ENCODE measurements around the gene SEL1L2. TPM values are rescaled to one million over a fixed set of nuclear protein-coding genes. Genes with fewer than 3 reads are reported as not detected.

Gene SEL1L2
- total RNA-seq, 4 donors from 2014 or later = not detected

- Histone ChIP-seq H3K4me1 (no peaks in the 10 kb centered on the region), H3K27ac (no peak overlapping the region), H3K27me3 (no peaks in the 10 kb centered on the region), H3K9me3 (no peaks in the 10 kb centered on the region), H3K36me3 (peaks cover 0 to 62% (median 0%) of the 10 kb centered on the region in 3 donors), H3K4me3 (no peak overlapping the region)
- DNase-seq = no peak
- TF ChIP-seq CTCF (IDR thresholded peaks at IDR 0.05) = no peak
- TF ChIP-seq POLR2A (IDR thresholded peaks at IDR 0.05) = no peak
Observed at GRCh38 chr20:13816757-13817156, 173.7 kb downstream of the SEL1L2 start.

GRCh38 chr20:13814672-13815071 is 175.7 kb downstream of the SEL1L2 start:
- no peak overlapping the region for H3K4me3 ChIP-seq
- H3K27me3 ChIP-seq = no peaks in the 10 kb centered on the region
- no peak overlapping the region for H3K27ac ChIP-seq
- H3K4me1 ChIP-seq = no peaks in the 10 kb centered on the region
- H3K36me3 ChIP-seq = peaks cover 0 to 83% (median 1%) of the 10 kb centered on the region in 3 donors
- no peak for DNase-seq
- TF ChIP-seq CTCF (IDR thresholded peaks at IDR 0.05) (no peak), POLR2A (IDR thresholded peaks at IDR 0.05) (no peak)
- no peaks in the 10 kb centered on the region for H3K9me3 ChIP-seq

GRCh38 chr20:13813910-13814309 is 176.5 kb downstream of the SEL1L2 start:
- no peaks in the 10 kb centered on the region for H3K27me3 ChIP-seq
- TF ChIP-seq POLR2A (IDR thresholded peaks at IDR 0.05) = no peak
- no peak for TF ChIP-seq CTCF (IDR thresholded peaks at IDR 0.05)
- H3K36me3 ChIP-seq = peaks cover 0 to 91% (median 4%) of the 10 kb centered on the region in 3 donors
- H3K4me3 ChIP-seq = no peak overlapping the region
- H3K9me3 ChIP-seq = no peaks in the 10 kb centered on the region
- no peaks in the 10 kb centered on the region for H3K4me1 ChIP-seq
- no peak for DNase-seq
- H3K27ac ChIP-seq = no peak overlapping the region

GRCh38 chr20:13810446-13810845 is 180.0 kb downstream of the SEL1L2 start:
- H3K36me3 ChIP-seq = peaks cover 0 to 98% (median 4%) of the 10 kb centered on the region in 3 donors

GRCh38 chr20:13809855-13810254 is 180.6 kb downstream of the SEL1L2 start:
- no peaks in the 10 kb centered on the region for H3K4me1 ChIP-seq
- no peak for DNase-seq
- H3K4me3 ChIP-seq = no peak overlapping the region
- H3K9me3 ChIP-seq = no peaks in the 10 kb centered on the region
- TF ChIP-seq POLR2A (IDR thresholded peaks at IDR 0.05) (no peak), CTCF (IDR thresholded peaks at IDR 0.05) (no peak)
- H3K27me3 ChIP-seq = no peaks in the 10 kb centered on the region
- H3K27ac ChIP-seq = no peak overlapping the region
- H3K36me3 ChIP-seq = peaks cover 0 to 97% (median 4%) of the 10 kb centered on the region in 3 donors

More at GRCh38 chr20:13810446-13810845, 180.0 kb downstream of the SEL1L2 start:
- DNase-seq = no peak
- Histone ChIP-seq H3K27me3 (no peaks in the 10 kb centered on the region), H3K27ac (no peak overlapping the region), H3K4me3 (no peak overlapping the region), H3K4me1 (no peaks in the 10 kb centered on the region), H3K9me3 (no peaks in the 10 kb centered on the region)
- TF ChIP-seq CTCF (IDR thresholded peaks at IDR 0.05) = no peak
- no peak for TF ChIP-seq POLR2A (IDR thresholded peaks at IDR 0.05)

- DNase-seq = no peak
- Histone ChIP-seq H3K4me1 (no peaks in the 10 kb centered on the region), H3K4me3 (no peak overlapping the region), H3K36me3 (peaks cover 0 to 93% (median 4%) of the 10 kb centered on the region in 3 donors), H3K27ac (no peak overlapping the region), H3K27me3 (no peaks in the 10 kb centered on the region), H3K9me3 (no peaks in the 10 kb centered on the region)
- TF ChIP-seq CTCF (IDR thresholded peaks at IDR 0.05) (no peak), POLR2A (IDR thresholded peaks at IDR 0.05) (no peak)
Observed at GRCh38 chr20:13809373-13809772, 181.0 kb downstream of the SEL1L2 start.

Data from Peyer's patch (tissue), 4 donors.